Renal cortex interstitium (tissue), 11 donors: Measurements from ENCODE around the gene PSG6. TPM values are rescaled to one million over a fixed set of nuclear protein-coding genes. Genes with fewer than 3 reads are reported as not detected.
"Not testable (repeated sequence)": the region's sequence is repeated elsewhere in the genome, so short reads cannot be mapped to it uniquely, and the experiment has no call there.

Source experiments
- DNase-seq, 11 donors: peaks; one replicate each; pipeline ENCODE4 v3.0.0-alpha.2; 2013; ENCODE audit warnings: low read depth in 9 of 11, low spot score in 4 of 11; ENCODE audit errors: extremely low read depth in 1 of 11
- polyA plus RNA-seq, 3 donors: library from polyadenylated mRNA; unstranded; fragments of 120-200 nt; gene quantifications; one replicate each; pipeline ENCODE4 v1.2.1, GENCODE V29; 2013; ENCODE audit not compliant: insufficient read length in 3 of 3

The PSG6 gene
- polyA plus RNA-seq, 3 donors: not detected

GRCh38 chr19:42916931-42917330, 763 bp downstream of the PSG6 start:
- not testable (repeated sequence) for DNase-seq

DNA sequence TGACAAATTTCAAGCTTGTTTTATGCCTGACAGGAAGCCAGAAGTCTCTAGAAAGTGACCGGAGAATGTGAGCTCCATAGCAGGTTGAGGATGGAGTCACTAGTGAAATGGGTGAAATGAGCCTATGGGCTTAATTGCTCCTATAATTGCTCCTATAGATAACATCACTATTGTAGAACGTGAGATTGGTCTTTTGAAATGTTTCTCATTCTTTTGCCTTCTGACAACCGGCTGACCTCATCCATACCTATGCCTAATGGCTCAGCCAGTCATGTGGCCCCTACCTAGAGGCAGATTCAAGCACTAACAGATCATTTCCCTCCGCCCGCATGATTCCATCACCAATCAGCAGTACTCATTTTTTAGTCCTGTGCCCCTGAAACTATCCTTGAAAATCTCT, 4.2 kb downstream of the PSG6 start:
- DNase-seq: not testable (repeated sequence)

DNA sequence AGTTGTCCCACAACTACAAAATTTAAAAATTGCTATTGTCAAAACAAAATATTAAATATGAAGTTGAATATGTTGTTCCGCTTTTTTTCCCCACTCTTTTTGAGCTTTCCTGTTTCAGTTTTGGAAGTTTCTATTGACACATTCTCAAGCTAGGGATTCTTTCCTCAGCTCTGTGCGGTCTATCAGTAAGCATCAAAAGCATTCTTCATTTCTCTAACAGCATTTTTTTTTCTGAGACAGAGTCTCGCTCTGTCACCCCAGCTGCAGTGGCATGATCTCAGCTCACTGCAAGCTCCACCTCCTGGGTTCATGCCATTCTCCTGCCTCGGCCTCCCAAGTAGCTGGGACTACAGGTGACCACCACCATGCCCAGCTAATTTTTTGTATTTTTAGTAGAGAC, 4.8 kb downstream of the PSG6 start:
- DNase-seq: not testable (repeated sequence)

- not testable (repeated sequence) for DNase-seq
These were observed 6.0 kb downstream of the PSG6 start for GRCh38 chr19:42911731-42912130.

GRCh38 chr19:42906162-42906561, 11.5 kb downstream of the PSG6 start:
- DNase-seq: not testable (repeated sequence)

- not testable (repeated sequence) for DNase-seq
These were observed 17.1 kb downstream of the PSG6 start for GRCh38 chr19:42900561-42900960.

DNA sequence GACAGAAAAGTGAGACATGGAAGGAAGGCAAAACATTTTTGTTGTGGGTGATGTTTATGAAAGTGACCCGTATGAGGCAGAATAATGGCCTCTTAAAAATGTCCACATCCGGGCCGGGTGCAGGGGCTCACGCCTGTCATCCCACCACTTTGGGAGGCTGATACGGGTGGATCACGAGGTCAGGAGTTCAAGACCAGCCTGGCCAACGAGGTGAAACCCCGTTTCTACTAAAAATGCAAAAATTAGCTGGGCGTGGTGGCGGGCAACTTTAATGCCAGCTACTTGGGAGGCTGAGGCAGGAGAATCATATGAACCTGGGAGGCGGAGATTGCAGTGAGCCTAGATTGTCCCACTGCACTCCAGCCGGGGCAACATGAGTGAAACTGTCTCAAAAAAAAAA, 18.0 kb downstream of the PSG6 start:
- not testable (repeated sequence) for DNase-seq

GRCh38 chr19:42899110-42899509, 18.6 kb downstream of the PSG6 start:
- DNase-seq: not testable (repeated sequence)

DNA sequence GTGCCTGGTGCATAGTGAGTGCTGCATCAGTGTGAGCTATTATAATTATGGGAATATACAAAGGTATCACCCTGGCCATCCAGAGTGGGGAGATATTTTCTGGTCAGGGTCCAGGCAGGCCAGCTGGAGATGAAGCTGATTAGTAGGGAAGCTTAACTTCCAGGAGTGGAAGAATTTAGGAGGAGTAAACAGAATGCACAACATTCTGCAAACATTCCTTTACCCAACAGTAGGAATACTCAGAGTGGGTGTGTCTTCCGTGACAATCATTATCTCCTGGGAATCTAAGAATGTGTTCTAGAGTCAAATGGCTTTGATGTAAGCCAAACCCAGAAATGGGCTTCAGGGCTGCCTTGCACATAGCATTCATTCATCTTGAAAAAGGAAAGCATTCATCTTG, 19.0 kb downstream of the PSG6 start:
- not testable (repeated sequence) for DNase-seq

GRCh38 chr19:42897729-42898128, 20.0 kb downstream of the PSG6 start:
- DNase-seq: not testable (repeated sequence)

DNA sequence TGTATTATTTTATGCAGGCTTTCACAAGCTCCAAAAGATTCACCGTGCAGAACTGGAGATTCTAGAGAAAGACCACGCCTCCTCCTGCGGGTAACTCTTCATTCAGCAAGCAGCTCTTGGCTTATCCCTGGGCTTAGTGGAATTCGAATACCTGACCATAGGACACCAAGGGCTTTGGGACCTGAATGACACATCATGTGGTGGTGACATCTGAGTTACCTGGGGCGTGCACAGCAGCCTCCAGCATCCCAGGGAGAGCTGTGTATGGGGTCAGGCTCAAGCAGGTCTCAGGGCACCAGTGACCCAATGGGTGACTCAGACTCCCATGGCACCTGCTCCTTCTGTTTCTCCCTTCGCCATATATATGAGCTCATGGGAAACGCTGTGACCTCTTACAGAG, 27.2 kb downstream of the PSG6 start:
- not testable (repeated sequence) for DNase-seq

GRCh38 chr19:42887876-42888445, 29.7 kb downstream of the PSG6 start:
- not testable (repeated sequence) for DNase-seq

GRCh38 chr19:42882730-42883129, 35.0 kb downstream of the PSG6 start:
- not testable (repeated sequence) for DNase-seq

GRCh38 chr19:42882010-42882409, 35.7 kb downstream of the PSG6 start:
- not testable (repeated sequence) for DNase-seq

DNA sequence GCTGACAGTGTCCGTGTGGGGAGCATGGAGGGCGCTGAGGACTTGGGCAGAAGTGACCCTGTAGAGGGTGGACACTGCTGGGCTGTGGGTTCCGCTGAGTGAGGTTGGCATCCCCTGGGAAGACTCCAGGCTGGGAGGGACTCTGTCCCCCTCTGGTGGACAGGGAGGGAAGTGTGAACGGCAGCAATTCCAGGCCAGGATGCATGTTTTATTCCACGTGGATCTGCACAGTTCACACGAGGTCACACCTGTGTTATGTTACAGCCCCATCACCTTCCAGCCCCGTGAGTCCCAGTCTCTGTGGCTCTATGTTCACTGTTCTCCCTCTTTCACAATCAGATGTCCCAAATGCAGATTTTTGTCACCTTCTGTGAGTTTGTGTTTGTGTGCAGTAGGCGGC, 36.4 kb downstream of the PSG6 start:
- DNase-seq: not testable (repeated sequence)

GRCh38 chr19:42880621-42881020, 37.1 kb downstream of the PSG6 start:
- not testable (repeated sequence) for DNase-seq

- no peak for DNase-seq
These were observed 38.1 kb downstream of the PSG6 start, which contains the start of gene PSG1 for GRCh38 chr19:42879613-42880012. PSG1 (minus strand) TSS chr19:42879713; CDS start chr19:42879581, 132 bp downstream.

DNA sequence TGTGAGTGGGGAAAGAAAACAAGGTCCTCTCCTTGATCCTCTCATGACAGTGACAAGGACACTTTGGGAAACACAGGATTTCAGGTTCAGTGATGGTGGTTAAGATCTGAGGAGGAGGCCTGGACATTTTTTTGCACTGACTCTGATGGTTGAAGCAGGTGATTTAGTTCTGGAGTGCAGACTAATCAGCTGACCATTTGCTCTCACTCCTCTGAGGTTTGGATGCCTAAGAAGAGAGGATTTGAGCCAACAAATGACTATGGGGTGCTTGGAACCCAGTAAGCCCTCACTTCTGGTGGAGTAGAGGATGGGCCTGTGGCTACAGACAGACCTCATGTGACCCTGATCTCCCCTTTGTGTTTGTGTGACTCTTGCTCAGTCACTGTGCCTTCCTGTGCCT, 41.1 kb downstream of the PSG6 start:
- DNase-seq: not testable (repeated sequence)

GRCh38 chr19:42875881-42876280, 41.8 kb downstream of the PSG6 start:
- not testable (repeated sequence) for DNase-seq

DNA sequence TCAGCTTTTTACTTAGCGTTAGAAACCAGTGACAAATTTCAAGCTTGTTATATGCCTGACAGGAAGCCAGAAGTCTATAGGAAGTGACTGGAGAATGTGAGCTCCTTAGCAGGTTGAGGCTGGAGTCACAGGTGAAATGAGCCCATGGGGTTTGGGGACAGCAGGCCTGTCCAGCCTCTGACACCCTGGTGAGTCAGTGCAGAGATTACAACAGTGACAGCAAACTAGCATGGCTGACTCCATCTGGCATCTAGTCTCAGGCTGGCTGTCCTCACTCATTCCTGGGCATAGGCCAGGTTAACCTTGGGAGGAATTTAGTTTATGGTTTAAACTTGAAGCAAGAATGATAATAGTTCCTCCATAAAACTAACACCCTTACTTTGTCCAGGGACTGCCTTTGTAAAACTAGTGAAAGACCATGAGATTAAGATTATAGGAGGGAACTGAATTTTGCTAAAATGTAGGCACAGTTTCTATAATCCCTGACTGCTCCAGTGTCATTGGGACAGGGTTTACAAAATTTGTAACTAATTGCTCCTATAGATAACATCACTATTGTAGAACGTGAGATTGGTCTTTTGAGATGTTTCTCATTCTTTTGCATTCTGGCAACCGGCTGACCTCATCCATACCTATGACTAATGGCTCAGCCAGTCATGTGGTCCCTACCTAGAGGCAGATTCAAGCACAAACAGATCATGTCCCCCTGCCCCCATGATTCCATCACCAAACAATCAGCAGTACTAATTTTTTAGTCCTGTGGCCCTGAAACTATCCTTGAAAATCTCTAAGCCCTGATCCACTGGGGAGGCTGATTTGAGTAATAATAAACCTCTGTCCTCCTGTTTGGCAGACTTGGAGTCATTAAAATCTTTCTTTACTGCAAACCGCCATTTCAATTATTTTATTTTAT, 42.5 kb downstream of the PSG6 start:
- DNase-seq: not testable (repeated sequence)
